GM18867 (cell line): ENCODE data around the gene PRKN.

Experiments
- ATAC-seq: cut with Tn5 transposase; IDR thresholded peaks from one replicate; pipeline ENCODE4 v1.9.1; 2021; ENCODE audit warnings: mild to moderate bottlenecking, moderate library complexity; ENCODE audit not compliant: unreplicated experiment

Gene PRKN

DNA sequence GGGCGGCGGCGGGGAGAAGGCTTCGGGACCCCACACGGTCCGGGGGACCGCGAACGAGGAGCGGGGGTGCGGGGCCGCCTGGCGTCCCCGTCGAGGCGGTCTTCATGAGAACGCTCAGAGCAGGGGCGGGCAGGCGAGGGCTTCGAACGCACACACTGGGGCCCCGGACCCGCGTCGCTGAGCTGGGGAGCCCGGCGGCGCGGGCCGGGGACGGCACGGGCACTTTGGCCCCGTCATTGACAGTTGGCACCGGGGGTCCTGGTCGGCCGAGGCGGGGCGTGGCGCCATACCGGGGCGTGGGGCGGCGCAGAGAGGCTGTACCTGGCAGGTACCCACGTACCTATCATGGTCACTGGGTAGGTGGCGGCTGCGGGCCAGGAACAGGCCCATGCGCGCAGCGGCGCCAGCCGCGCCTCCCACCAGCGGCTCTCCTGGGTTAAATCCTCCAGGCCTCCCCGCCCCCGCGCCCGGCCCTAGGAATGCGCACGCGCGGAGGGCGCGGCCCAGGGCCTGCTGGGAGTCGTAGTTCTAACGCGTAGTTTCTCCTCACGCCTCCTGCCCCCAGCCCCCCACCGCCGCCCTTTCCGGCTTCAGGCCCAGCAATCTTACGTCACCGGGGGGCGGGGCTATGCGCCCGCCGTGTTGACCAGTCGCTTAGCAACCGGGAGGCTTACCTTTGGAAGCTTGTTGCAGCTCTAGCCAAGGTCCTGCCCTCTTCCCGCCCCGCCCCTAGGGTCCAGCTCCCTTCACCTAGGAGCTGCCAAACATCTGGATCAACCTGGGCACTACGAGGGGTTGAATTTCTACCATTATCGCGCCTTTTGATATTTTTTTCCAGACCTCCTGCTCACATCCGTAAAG is at the start of gene PRKN, which contains the start of gene PACRG:
Gene PRKN, minus strand, starts transcription at position 445 of the 861 bp plus-strand sequence.
Gene PACRG, plus strand, starts transcription at position 653 of the 861 bp plus-strand sequence.
- peak; percentile 97 for ATAC-seq

DNA sequence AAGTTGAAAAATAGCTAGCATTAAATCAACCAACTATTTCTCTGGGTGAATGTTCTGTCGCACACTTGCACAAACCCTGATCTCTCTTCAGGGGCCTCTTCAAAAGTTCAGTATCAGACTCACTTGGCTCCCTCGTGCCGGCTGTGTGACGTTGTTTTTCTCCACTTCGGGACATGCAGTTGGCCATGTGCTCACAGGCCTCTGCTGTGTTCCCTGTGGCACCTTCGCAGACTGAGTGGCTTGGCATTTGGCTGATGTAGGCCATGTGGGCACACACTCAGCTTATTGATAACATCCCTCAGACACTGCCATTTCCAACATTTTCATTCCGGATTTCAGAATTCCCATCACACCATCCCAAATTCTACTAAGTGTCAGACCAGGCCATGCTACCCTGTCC is 49.5 kb upstream of the PRKN start:
- ATAC-seq = no peak

DNA sequence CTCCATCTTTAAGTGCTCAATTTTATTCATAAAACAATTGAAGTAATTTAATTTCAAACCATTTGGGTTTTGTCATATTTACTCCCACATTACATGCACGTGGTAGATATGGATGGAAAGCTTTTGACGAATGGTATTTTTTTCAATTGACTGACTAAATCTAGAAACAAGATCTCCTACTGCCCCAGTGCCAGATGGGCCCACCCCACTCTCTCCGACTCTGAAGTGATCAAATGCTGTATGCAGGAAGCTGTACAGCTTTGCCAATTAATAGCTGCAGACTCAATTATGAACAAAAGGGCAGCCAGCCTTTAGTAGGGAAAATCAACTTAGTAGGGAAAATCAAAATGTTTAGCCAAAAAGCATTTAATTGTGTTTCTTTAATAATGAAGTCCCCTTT is 46.4 kb upstream of the PRKN start:
- no peak for ATAC-seq

DNA sequence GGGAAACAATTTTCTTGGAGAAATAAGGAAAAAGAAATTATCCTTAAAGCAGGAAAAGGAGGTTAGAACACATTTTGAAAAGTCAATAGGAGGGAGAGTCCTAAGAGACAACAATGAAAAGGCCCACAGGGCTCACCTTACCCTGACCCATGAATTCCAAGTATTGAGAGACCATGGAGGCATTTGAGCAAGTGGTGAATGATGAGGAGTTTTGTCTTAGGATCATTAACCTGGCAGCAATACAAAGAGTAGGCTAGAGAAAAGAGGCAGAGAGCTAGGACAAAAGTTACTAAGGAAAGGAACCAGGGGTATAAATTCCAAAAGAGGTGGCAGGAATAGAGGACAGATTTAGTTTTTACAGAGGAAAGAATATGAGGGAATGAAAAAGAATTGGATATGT is 44.9 kb upstream of the PRKN start:
- ATAC-seq = no peak

DNA sequence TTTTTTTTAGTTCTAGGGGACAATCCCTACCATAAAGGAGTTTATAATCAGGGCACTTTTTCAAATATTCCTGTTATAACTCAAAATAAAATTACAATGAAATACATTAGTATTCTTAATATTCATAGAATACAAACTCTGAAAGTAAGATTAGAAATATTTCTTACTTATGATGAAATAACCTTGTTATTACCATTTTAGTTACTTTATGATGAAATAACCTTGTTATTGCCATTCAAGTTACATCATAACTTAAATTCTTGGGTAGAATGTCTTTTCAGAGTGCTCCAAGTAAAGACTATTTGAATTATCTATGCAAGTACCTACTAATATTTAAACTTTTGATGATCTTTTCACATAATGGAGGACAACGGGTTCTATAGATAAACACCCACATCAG is 43.4 kb upstream of the PRKN start:
- no peak for ATAC-seq

DNA sequence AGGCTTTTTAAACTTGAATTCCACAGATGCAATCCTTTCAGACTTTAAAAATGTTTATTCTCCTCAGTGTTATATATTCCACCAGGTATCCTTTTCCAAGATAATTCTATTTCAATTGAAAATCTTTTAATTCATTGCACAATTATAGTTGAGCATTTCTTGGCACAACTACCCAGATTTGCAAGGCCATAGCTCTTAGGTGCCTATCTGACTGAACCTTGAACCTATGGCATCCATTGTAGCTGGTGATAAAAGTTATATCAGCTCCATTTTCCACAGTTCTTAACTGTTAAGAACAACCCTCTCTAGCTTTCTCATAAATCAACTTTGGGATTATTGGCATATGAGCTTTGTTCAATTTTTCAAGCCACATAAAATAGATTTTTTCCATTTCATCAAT is 42.6 kb upstream of the PRKN start:
- no peak for ATAC-seq

DNA sequence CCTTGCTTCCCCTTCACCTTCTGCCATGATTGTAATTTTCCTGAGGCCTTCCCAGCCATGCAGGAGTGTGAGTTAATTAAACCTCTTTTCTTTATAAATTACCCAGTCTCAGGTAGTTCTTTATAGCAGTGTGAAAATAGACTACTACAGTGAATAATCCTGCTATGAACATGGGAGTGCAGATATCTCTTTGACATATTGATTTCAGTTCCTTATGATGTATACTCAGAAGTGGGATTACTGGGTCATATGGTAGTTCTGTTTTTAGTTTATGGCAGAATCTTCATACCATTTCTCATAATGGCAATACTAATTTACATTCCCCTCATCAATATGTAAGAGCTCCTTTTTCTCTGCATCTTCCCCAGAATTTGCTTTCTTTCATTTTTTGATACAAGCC is 26.2 kb upstream of the PRKN start:
- no peak for ATAC-seq

DNA sequence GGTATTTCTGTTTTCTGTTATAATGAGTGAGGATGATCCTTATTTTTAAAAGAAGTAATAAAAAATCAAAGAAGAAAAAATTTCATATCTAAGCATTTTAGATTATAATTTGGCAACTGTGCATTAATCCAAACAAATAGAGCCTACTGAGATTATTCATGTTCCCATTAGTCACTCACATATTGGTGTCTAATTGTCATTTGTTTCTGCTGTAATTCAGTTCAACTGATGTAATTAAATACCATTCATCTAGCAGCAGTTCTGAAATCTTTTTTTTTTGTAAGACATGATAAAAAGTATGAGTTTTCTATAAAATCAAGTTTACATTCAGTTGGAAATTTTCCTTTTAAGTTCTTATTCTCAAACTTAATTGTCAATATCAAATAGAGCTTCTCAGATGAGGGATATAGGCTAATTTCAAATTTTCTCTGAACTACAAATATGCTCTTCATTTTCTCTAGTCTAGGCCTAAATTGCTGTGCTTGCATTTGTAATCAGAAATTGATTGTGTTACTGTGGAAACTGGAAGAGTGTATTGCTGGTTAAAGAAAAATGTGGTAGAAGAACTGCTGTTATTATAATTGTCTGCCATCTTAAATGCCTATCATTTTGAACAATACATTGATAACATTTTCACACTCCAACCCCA is 23.8 kb upstream of the PRKN start:
- ATAC-seq = no peak

DNA sequence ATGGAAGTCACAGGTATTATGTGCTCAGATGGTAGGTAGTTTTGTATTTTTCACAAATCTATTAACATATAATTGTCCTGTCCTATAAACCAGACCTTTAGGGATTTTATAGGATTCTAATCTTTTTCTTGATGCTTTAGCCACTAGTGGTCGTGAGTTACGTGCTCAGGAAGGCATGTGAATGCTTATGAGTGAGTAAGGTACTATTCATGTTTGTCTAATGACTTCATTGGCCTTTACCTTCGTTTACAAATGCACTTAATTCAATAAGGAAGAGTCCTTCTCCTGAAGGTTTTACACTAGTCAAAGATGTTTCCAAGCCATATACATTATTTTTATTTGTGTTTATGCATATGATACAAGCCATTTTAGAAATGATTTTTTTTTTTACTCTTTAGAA is 23.2 kb upstream of the PRKN start:
- no peak for ATAC-seq

DNA sequence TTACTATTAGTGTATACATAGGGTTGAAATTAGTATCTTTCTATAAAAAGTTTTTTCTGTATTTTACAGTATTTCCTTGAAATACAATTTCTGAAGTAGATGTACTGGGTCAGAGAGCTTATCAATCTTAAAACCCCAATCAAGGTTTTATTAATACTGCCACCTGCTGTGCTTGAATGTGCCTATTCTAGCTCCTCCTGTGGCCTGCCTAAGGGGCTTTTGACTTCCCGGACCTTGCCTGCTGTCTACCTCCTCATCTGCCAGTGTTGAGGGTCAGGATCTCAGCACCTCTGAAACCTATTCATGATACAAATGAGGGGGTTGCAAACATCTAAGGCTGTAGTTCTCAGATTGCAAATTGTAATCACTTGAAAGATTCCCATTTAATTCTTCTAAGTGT is 9.4 kb upstream of the PRKN start:
- ATAC-seq = no peak

DNA sequence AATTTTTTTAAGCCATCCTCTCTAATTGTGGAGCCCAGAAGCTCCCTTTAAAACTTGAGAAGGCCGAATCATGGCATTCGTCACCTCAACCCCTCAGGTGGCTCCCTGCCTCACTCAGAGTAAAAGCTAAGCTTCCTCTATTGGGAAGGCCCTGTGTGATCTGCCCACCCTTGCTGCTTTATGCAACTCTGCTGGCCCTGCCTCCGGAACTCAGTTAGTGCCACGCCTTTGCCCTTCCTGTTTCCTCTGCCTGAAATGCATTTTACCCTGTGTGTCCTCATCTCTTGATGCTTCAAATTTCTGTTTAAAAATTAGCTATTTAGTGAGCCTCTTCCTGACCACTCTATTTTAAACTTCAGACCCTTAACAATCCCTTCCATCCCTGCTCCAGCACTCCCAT is 5.9 kb upstream of the PRKN start:
- ATAC-seq = no peak

DNA sequence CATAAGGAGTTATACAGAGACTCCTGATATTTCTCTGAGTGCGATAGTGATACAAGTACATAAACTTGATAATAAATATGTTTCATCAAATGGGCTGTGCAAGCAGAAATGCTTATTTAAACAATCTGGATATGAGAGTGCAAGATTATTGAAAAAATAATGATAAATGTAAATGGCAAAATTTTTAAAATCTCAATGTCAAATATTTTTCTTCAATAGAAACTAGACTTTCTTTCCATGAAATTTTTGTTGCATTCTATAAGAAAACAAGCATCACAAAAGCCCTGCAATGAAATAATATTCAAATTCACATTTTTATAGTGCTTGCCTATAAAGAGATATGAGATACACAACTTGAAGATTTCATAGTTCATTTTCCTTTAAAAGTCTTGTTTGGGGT is 2.9 kb upstream of the PRKN start:
- no peak for ATAC-seq

DNA sequence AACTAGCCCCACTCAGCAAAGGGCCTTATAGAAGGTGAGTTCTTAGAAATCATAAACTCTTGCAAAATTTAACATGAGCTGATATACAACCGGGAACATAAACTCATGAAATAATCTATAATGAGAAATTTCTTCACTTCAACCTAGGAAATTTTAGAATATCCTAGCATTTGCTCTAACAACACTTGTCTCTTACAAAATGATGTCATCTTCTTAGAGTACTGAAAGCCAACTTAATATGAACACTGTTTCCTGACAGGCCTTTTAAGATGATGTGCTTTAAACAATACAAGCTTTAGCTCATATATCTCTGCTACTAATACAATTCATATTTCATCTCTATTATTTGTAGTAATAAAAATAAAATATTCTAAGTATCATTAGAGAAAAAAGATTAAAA is 1.1 kb upstream of the PRKN start:
- no peak for ATAC-seq

DNA sequence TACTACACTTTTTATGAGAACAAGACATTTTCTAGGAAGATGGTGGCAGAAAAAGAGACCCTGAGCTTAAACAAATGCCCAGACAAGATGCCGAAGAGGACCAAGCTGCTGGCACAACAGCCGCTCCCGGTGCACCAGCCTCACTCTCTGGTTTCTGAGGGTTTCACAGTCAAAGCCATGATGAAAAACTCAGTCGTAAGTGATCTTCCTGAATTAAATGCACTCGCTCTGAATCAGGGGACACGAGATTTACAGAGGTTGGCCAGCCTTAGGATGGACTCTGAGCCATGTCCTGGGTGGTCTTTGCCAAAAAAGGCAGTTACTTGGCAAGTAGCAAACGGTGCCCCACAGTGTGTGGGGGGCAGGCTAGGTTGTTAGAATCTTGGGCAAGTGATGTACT is 631 bp upstream of the PRKN start:
- no peak for ATAC-seq

DNA sequence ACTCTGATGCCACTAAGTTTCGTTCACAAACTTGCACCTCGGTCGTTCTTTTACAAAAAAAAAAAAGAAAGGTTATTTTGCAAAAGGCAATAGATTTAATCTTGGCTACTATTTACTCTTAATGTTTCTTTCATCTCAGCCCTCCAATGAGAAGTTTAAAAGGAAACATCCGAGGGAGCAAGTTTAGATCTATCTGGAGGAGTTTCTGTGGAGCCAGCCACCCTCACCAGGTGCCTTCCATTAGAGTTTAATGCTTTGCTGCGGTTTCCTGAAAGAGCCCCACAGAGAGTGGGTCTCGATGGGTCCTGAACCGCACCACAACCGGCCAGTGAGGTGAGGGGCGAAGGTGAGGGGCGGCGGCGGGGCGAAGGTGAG is 632 bp downstream of the PRKN start:
- ATAC-seq = no peak

DNA sequence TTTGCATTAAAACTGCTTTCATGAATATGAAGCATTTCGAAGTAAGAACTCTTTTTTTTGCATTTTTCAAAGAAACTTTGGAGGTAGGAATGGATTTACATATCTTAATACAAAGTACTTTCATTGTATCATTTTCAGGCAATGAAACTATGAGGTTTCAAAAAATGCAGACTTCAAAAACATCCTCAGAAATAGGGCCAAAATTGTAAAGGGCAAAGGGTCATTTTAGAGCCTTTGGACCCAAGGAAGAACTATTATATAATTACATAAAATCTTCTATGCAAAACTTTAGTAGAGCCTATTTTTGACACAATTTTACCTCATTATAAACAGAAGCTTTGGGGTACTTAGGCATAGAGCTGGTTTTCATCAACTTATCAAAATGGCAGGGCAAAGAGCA is 4.9 kb downstream of the PRKN start:
- ATAC-seq = no peak

DNA sequence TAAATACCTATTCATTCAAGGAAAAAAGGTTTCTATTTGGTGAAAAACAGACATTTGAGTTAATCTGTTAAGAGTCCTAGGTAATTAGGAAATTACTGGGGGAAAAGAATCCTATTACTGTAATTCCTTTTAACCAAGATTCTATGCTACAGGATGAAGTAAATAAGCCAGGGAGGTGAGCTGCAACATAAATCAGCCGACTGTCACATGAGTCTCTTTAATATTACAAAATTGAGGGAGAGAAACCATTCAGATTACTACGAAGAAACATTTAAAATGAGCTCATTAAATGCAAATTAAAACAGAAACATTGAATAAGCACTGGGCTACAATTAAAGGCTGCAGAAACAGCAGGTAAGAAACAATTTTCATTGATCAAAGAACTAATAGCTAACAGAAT is 5.3 kb downstream of the PRKN start:
- ATAC-seq = no peak

DNA sequence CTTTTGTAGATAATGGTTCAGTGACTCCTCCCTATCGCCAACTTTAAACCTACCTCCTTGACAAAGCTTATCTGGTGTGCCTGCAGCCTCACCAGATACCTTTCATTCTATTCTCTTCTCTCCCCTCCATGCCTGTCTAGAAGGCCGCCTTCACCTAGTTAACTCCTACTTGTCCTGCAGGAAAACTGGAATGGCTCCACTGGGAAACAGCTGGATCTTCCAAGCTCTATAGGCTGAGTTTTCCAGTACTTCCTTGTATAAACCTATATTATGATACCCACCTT is 6.2 kb downstream of the PRKN start:
- ATAC-seq = no peak

DNA sequence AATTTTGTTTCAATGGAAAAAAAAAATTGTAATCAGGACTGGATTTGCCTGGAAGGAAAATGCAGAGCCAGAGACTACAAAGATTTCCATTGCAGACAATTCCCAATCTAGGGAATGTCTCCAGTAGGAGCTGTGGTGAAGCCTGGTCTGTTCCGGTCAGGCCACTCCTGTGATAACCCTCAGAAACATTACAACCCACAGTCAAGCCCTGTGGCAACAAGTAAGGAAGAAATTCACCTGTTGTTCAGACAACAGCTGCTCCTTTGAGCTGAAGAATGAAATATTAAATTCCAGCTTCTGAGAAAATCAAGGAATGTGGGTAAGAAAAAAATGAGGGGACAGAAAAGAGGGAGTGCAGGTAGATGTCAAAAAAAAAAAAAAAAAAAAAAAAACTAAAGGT is 8.0 kb downstream of the PRKN start:
- ATAC-seq = no peak

DNA sequence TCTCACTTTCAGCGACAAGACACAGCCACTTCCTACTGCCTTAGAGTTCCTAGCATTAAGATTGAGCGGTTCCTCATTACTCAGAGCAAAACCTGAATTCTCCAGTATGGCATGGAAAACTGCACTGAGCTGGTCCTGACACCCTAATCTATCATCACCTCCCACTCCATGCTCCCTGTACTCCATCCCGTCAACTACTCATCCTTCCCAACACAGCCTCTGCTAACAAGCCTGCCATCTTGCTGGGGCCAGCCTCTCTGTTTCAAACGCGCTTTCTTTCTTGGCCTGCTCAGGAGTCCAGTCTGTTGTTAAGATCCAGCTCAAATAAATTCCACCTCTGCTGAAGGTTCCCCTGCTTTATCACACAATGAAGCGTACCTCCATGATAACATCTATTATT is 12.0 kb downstream of the PRKN start:
- no peak for ATAC-seq

DNA sequence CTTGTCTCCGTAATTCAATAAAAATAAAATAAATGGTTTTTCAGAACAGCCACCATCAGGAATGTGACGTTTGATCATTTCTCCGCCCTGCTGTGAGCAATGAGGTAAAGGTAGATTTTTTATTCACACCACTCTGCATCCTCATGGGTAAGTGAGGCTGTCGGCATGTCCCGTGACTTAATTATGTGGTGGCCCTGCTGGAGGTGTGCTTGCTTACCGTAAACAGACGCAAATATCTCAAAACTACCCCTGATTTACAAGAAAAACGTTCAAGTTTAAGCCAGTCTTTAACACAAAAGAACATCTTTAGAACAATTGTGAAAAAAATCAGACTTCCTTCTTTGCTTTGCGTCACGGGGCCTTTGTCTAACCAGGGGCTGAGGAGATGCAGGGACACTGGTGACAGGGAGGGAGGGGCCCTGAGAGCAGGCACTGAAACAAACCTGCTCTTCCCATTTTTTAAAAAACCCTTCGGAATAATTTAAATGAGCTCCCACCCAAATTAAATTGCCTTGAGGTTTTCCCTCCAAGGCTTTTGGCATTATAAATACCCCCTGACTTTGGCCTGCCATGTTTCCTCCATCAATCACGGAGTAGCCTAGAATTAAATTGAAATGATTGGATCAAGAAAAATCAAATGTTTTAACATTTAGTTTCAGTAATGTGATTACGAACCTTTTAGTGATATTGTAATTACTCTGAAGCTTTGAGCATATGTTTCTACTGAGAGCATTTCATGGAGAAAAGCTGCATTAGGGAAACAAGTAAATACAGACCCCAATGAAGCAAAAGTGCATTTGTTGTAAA is 13.4 kb downstream of the PRKN start:
- ATAC-seq = no peak

DNA sequence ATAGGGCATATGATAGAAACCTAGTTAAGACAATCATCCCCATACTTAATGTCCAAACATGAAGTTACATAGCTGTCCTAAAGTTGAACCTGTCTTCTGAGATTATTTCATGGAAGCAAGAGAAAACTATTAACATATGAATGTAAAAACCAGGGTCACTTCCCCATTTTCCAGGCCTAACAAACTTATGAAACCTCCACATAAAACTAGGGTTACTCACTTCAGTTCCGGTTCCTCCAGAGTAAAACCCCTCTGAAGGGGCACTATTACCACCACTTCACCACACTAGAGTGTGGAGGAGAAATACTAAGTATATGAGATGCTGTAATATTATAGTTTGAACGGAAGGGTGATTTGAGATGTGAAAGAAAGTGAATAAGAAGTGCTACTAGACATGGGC is 14.9 kb downstream of the PRKN start:
- no peak for ATAC-seq
